ENCODE results near the gene TTLL1.
"Not testable (repeated sequence)": the region's sequence is repeated elsewhere in the genome, so short reads cannot be mapped to it uniquely, and the experiment has no call there.

The TTLL1 gene

GRCh38 chr22:43109921-43110443 lies 20.8 kb upstream of the TTLL1 start:
- no peak for DNase-seq

- DNase-seq = no peak
These were observed 20.3 kb upstream of the TTLL1 start for GRCh38 chr22:43109511-43109910.

DNA sequence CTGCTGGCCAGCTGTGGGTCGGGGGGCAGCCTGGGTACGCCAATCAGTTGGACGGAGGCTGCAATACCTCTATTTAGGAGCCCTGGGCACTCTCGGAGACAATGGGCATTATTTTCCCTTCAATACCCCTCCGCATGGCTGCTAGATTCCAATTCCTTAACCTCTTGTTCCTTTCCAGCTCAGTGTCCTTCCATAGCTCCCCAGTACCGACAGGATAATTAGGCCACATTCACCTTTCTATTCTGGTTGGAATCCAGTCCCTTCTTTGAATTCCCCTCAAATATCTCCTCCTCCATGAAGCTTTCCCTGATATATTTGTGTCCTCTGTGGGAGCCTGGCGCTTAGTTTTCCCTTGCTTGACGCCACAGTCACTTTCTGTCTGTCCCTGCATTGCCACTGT lies 17.1 kb upstream of the TTLL1 start:
- no peak for DNase-seq

- not testable (repeated sequence) for DNase-seq
These were observed 15.8 kb upstream of the TTLL1 start for GRCh38 chr22:43104950-43105349.

GRCh38 chr22:43104056-43104625 lies 14.9 kb upstream of the TTLL1 start:
- DNase-seq = peak; percentile 32

DNA sequence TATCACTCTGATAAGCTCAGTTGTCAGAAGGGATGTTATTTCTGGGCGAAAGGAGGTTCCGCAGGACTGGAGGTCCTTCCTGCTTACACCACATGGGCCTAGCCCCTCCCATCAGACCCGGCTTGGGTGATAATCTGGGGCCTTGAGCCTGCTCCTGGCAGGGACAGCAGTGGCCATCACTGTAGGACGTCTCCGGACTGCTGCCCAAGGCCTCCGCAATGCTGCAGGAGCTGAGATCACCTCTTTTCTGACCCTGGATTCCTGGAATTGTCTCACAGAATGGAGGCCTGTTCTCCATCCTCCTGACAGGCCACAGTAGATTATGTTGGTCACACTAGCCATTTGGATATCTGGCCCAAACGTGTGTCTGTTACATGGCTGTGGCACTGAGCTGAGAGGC lies 12.1 kb upstream of the TTLL1 start:
- DNase-seq = no peak

DNA sequence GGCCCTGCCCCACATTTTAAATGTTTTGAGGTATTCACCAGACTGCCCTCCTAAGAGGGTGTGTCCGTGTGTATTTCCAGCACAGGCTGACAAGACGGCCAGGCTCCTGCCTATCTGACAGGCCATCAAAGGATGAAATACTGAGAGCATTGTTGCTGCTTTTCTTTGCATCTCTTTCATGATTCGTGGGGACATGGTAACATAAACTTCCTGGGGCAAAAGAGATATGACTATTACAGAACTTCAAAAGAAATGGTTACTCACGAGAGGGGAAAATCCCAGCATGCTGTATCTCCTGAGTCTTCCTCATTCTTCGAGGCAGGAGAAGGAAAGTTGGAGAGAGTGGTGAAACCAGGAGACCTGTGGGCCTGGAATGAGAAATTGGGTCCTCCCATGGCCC lies 11.0 kb upstream of the TTLL1 start:
- peak; percentile 50 for DNase-seq

- DNase-seq = no peak
These were observed 9.9 kb upstream of the TTLL1 start for GRCh38 chr22:43099095-43099494.

DNA sequence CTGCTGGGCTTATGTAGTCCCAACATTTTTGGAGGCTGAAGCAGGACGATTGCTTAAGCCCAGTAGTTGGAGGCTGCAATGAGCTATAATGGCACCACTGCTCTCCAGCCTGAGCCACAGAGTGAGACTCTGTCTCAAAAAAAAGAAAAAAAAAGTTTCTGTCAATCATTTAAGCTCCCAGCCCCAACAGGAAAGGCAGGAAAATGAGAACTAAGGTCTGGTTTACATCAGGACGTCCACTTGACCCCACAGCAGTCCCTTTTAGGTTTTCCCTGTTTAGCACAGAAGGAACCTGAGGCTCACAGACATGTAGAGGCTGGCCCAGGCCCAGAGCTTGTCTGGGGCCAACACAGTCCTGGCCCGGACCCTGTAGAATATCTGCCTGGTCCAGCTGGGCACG lies 9.2 kb upstream of the TTLL1 start:
- no peak for DNase-seq

- no peak for DNase-seq
These were observed 7.2 kb upstream of the TTLL1 start for GRCh38 chr22:43096420-43096819.

- no peak for DNase-seq
These were observed 5.4 kb upstream of the TTLL1 start for GRCh38 chr22:43094551-43094950.

DNA sequence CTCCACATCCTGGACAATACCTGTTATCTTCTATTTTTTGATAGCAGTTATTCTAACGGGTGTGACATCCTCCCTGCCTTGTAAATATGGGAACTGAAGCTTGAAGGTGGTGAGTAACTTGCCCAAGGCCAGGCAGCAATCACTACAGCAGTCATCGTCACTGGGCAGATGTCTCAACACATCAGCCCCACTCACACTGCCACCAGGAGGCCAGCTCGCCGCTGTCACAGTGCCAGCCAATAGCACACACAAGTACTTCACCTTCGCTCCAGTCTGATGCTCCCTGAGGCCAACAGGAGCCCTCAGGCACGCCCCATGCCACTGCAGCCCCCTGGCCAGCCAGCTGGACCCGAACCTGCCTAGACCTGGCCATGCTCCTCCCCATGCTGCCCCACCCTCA lies 4.9 kb upstream of the TTLL1 start:
- DNase-seq = no peak

GRCh38 chr22:43092085-43092484 lies 2.9 kb upstream of the TTLL1 start:
- DNase-seq = no peak

DNA sequence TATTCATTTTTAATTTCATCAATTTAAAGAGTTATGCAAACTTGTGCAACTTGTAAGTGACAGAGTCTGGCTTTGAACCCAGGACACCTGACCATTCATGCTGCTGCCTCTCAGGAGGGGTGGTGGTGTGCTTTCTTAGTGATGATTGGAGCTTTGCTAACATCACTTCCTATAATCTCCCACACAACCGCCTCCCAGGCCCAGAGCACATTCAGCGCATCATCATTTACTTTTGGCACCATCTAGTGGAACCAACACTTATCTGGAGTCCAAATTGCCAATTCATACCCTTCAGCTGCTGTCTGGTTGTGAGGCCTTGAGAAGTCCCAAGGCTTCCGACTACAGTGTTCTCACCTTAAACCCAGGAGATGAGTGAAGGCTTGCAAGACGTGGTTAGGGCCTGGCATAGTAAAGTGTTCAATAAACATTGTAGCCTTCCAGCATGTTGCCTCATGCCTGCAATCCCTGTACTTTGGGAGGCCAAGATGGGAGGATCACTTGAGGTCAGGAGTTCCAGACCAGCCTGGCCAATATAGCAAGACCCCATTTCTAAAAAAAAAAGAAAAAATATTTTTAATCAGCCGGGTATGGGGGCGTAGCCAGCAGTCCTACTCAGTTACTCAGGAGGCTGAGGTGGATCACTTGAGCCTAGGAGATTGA lies 1.1 kb upstream of the TTLL1 start:
- DNase-seq = peak; percentile 76

DNA sequence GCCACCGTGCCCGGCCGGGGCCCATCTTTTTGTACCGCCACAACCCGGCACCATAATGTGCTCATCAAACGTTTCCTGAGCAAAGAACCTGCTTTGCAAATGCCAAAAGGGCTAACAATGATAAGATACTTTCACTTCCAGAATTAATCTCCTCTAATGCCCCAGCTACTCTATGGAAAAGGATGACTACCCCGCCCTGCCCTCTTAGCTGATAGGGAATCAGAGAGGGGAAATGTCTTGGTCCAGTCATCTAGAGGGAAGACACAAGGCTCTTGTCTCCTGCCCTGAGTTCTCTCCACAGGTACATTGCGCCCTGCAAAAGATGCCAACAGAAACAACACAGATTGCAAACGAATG lies 586 bp downstream of the TTLL1 start:
- DNase-seq = no peak

- DNase-seq = no peak
These were observed 3.3 kb downstream of the TTLL1 start for GRCh38 chr22:43085658-43086606.

DNA sequence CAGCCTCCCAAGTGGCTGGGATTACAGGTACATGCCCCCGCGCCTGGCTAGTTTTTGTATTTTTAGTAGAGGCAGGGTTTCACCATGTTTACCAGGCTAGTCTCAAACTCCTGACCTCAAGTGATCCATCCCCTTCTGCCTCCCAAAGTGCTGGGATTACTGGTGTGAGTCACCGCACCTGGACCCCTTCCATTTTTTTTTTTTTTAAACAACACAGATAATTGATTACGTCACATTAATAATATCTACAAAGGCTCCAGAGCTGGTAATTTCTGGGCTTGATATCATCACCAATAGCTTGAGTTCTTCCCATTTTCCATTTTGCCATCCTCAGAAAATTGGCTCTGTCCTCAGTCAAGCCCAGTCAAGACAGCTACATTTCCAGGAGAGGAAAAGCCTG lies 7.2 kb downstream of the TTLL1 start:
- DNase-seq = no peak

DNA sequence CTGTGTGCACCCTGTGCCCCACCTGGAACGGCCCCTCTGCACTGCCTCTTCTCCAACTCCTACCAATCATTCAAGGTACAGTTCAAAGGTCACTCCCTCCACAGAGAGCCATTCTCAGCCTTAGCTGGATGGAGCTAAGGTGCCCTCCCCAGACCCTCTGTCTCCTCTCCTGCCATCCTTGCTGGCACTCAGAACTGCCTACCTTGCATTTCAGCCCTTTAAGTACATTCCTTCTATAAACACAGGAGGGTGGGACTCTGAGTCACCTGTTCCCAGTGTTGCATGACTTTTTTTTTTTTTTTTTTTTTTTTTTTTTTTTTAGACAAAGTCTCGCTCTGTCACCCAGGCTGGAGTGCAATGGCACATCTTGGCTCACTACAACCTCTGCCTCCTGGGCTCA lies 8.6 kb downstream of the TTLL1 start:
- no peak for DNase-seq

GRCh38 chr22:43079742-43080141 lies 9.4 kb downstream of the TTLL1 start:
- DNase-seq = no peak

DNA sequence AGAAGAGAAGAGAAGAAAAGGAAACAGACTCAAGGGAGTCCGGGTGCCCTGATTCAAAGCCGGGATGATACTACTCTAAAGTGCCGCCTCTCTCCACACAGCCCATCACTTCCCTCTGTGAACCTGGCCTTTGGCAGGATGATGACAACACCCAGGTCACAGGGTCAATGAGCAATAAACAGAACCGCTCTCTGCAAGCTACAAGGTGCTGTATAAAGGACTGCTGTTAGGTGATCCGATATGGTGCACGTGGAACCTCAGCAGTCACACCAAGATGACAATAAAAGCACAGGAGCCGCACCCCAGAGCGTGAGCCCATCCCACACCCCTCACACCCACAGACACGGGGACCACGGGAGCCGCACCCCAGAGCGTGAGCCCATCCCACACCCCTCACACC lies 10.7 kb downstream of the TTLL1 start:
- no peak for DNase-seq

- DNase-seq = no peak
These were observed 11.9 kb downstream of the TTLL1 start for GRCh38 chr22:43077121-43077877.

DNA sequence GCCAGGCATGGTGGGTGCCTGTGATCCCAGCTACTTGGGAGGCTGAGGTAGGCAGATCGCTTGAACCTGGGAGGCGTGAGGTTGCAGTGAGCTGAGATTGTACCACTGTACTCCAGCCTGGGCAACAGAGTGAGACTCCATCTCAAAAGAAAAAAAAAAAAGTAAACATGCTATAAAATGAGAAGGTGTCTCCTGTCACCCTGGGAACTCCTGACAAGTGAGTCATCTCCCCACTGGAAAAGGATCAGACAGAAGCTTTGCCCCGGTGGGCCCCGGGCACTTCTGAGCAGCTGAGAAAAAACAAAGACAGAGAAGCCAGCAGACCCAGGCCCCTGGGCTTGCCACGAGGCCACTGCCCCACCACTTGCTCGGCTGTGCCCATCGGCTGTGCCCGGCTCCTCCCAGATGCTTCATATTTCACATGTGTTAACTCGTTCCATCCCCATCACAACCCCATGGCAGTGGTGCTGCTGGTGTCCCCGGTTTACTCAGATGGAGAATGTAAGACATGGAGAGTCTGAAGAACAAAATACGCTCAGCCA lies 22.3 kb downstream of the TTLL1 start:
- peak; percentile 5 for DNase-seq

GRCh38 chr22:43066134-43066533 lies 23.1 kb downstream of the TTLL1 start:
- no peak for DNase-seq

All from NCI-H226 (cell line).